ENCODE measurements around the gene DISP2. TPM values are rescaled to one million over a fixed set of nuclear protein-coding genes. Genes with fewer than 3 reads are reported as not detected.

DISP2 gene
- total and polyA plus RNA-seq, 2 experiments from 2014 or later, result 1.3 to 2.2 TPM

GRCh38 chr15:40343512-40343911 lies 14.5 kb upstream of the DISP2 start:
- no peaks in the 10 kb centered on the region for H4K20me1 ChIP-seq (replicated peaks; ENCODE audit: insufficient read depth)

More at GRCh38 chr15:40343512-40343911, 14.5 kb upstream of the DISP2 start:
- Histone ChIP-seq H3K36me3 (ENCODE audit: insufficient read depth) (no peaks in the 10 kb centered on the region), H3F3A (replicated peaks; ENCODE audit: low read depth) (no peaks in the 10 kb centered on the region), H2AFZ (peak overlapping the region; percentile 52), H3K4me1 (ENCODE audit: insufficient read depth) (no peaks in the 10 kb centered on the region; the same call in 1 of the 2 replicates), H3K27me3 (ENCODE audit: insufficient read depth) (no peaks in the 10 kb centered on the region), H3K27ac (ENCODE audit: low read depth) (no peak overlapping the region), H3K79me2 (replicated peaks; ENCODE audit: insufficient read depth) (no peaks in the 10 kb centered on the region), H3K4me3 (no peak overlapping the region), H3K4me2 (no peak overlapping the region), H3K9me2 (ENCODE audit: insufficient read depth) (no peaks in the 10 kb centered on the region)
- no peak for DNase-seq (ENCODE audit: low spot score)
- Mint-ChIP-seq H3K4me1 (peaks cover 30% of the 10 kb centered on the region), H3K9me3 (no peaks in the 10 kb centered on the region), H3K27ac (no peak overlapping the region; the same call in 1 of the 2 replicates), H3K36me3 (ENCODE audit: low read depth) (no peaks in the 10 kb centered on the region; the same call in 2 of the 3 replicates), H3K27me3 (ENCODE audit: insufficient read depth, low read depth, poor library complexity) (peaks cover 11% of the 10 kb centered on the region), H3K4me3 (no peak overlapping the region)
- no peak for ATAC-seq
- TF ChIP-seq, protein P1, sequence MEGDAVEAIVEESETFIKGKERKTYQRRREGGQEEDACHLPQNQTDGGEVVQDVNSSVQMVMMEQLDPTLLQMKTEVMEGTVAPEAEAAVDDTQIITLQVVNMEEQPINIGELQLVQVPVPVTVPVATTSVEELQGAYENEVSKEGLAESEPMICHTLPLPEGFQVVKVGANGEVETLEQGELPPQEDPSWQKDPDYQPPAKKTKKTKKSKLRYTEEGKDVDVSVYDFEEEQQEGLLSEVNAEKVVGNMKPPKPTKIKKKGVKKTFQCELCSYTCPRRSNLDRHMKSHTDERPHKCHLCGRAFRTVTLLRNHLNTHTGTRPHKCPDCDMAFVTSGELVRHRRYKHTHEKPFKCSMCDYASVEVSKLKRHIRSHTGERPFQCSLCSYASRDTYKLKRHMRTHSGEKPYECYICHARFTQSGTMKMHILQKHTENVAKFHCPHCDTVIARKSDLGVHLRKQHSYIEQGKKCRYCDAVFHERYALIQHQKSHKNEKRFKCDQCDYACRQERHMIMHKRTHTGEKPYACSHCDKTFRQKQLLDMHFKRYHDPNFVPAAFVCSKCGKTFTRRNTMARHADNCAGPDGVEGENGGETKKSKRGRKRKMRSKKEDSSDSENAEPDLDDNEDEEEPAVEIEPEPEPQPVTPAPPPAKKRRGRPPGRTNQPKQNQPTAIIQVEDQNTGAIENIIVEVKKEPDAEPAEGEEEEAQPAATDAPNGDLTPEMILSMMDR (conservative IDR thresholded peaks at IDR 0.05; ENCODE audit: low read depth in 2 of 2), result no peak
- no peak for TF ChIP-seq ZNF331 (CRISPR knock-in tag; IDR thresholded peaks at IDR 0.05; ENCODE audit: low read depth)
- TF ChIP-seq, protein P2, sequence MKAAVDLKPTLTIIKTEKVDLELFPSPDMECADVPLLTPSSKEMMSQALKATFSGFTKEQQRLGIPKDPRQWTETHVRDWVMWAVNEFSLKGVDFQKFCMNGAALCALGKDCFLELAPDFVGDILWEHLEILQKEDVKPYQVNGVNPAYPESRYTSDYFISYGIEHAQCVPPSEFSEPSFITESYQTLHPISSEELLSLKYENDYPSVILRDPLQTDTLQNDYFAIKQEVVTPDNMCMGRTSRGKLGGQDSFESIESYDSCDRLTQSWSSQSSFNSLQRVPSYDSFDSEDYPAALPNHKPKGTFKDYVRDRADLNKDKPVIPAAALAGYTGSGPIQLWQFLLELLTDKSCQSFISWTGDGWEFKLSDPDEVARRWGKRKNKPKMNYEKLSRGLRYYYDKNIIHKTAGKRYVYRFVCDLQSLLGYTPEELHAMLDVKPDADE (IDR thresholded peaks at IDR 0.05), result no peak
- TF ChIP-seq EZH2 (IDR thresholded peaks at IDR 0.05; ENCODE audit: low read depth, unreplicated experiment), result no peak
- no peak for TF ChIP-seq CREB1 (CRISPR knock-in tag; IDR thresholded peaks at IDR 0.05; ENCODE audit: low read depth)
- TF ChIP-seq ZNF462 (CRISPR knock-in tag; IDR thresholded peaks at IDR 0.05), result no peak
- TF ChIP-seq EZH2phosphoT487 (IDR thresholded peaks at IDR 0.05; ENCODE audit: unreplicated experiment), result no peak

All from GM23338 (cell line).